PC-3 (cell line): ENCODE measurements around the gene TWIST2.

Experiments used
- CTCF ChIP-seq: fragments of 300-600 bp; sonication (generic); conservative IDR thresholded peaks from 2 replicates; pipeline ENCODE4 v1.5.1; 2017; ENCODE audit warnings: antibody characterized with exemption, low read depth, mild to moderate bottlenecking, low read length
- EZH2phosphoT487 ChIP-seq: fragments of 300-600 bp; sonication (generic); IDR thresholded peaks from 2 replicates; pipeline ENCODE4 v1.6.1; 2018; ENCODE audit warnings: mild to moderate bottlenecking, antibody characterized with exemption, low read length, borderline replicate concordance

- TF ChIP-seq CTCF (no peak), EZH2phosphoT487 (no peak)
Measured at GRCh38 chr2:238915196-238915595, 67.3 kb downstream of the TWIST2 start.
